NCI-H128 (cell line): ENCODE results near the gene LTBP4.
A peak's percentile ranks its signal among the peaks of the same experiment; 100 is the strongest.
"Not testable (repeated sequence)": the region's sequence is repeated elsewhere in the genome, so short reads cannot be mapped to it uniquely, and the experiment has no call there.

Source experiments
- DNase-seq: peaks from one replicate; lab custom pipeline; 2025; ENCODE audit not compliant: unreplicated experiment; lab: John Stamatoyannopoulos, UW

The LTBP4 gene, protein sequence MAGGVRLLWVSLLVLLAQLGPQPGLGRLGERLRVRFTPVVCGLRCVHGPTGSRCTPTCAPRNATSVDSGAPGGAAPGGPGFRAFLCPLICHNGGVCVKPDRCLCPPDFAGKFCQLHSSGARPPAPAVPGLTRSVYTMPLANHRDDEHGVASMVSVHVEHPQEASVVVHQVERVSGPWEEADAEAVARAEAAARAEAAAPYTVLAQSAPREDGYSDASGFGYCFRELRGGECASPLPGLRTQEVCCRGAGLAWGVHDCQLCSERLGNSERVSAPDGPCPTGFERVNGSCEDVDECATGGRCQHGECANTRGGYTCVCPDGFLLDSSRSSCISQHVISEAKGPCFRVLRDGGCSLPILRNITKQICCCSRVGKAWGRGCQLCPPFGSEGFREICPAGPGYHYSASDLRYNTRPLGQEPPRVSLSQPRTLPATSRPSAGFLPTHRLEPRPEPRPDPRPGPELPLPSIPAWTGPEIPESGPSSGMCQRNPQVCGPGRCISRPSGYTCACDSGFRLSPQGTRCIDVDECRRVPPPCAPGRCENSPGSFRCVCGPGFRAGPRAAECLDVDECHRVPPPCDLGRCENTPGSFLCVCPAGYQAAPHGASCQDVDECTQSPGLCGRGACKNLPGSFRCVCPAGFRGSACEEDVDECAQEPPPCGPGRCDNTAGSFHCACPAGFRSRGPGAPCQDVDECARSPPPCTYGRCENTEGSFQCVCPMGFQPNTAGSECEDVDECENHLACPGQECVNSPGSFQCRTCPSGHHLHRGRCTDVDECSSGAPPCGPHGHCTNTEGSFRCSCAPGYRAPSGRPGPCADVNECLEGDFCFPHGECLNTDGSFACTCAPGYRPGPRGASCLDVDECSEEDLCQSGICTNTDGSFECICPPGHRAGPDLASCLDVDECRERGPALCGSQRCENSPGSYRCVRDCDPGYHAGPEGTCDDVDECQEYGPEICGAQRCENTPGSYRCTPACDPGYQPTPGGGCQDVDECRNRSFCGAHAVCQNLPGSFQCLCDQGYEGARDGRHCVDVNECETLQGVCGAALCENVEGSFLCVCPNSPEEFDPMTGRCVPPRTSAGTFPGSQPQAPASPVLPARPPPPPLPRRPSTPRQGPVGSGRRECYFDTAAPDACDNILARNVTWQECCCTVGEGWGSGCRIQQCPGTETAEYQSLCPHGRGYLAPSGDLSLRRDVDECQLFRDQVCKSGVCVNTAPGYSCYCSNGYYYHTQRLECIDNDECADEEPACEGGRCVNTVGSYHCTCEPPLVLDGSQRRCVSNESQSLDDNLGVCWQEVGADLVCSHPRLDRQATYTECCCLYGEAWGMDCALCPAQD (N-terminal part only)

DNA sequence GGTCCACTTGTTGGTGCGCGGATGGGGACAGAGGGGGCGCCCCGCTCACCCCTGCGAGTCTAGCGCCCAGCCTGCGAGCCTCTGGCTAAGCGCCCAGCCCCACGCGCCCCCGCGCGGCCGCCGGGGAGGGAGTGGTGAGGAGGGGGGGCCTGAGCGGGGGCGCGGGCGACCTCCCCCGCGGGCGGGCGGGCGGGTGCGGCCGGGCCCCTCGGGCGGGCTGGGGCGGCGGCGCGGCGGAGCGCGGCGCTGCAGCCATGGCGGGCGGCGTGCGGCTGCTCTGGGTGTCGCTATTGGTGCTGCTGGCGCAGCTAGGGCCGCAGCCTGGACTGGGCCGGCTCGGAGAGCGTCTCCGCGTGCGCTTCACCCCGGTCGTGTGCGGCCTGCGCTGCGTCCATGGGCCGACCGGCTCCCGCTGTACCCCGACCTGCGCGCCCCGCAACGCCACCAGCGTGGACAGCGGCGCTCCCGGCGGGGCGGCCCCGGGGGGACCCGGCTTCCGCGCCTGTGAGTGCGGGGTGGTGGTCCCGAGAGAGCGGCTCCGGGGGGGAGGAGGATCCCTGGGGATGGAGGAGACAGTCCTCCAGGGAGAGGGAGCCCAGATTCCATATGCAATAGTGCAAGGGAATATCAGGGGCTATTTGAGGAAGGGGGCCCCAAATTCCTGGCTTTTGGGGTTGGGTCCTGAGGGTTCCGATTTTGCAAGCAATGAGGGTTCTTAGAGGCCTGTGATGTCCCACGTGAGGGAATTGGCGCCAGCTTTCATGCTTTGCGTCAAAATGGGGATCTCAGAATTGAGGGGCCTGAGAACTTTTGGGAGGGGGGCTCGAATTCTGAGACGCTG is at the start of gene LTBP4:
TSS of gene LTBP4 (plus strand) at position 236 of the 841 bp plus-strand sequence. CDS start at position 255, 19 bp downstream.
- no peak for DNase-seq

DNA sequence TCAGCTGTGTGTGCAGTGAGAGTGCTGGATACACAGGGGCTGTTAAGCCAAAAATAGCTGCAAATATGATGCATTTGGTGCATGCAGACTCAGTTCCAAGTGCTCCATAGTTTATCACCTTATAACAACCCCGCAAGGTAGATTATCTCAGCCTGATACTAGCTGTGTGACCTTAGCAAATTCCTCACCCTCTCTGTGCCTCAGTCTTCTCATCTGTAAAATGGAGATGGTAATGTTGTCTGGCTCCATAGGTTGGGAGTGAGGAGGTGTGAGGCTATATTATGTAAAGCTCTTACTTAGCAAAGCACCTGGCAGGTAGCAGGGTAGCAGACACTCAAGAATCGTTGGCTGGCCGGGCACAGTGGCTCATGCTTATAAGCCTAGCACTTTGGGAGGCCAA is 48.3 kb upstream of the LTBP4 start:
- DNase-seq, result no peak

DNA sequence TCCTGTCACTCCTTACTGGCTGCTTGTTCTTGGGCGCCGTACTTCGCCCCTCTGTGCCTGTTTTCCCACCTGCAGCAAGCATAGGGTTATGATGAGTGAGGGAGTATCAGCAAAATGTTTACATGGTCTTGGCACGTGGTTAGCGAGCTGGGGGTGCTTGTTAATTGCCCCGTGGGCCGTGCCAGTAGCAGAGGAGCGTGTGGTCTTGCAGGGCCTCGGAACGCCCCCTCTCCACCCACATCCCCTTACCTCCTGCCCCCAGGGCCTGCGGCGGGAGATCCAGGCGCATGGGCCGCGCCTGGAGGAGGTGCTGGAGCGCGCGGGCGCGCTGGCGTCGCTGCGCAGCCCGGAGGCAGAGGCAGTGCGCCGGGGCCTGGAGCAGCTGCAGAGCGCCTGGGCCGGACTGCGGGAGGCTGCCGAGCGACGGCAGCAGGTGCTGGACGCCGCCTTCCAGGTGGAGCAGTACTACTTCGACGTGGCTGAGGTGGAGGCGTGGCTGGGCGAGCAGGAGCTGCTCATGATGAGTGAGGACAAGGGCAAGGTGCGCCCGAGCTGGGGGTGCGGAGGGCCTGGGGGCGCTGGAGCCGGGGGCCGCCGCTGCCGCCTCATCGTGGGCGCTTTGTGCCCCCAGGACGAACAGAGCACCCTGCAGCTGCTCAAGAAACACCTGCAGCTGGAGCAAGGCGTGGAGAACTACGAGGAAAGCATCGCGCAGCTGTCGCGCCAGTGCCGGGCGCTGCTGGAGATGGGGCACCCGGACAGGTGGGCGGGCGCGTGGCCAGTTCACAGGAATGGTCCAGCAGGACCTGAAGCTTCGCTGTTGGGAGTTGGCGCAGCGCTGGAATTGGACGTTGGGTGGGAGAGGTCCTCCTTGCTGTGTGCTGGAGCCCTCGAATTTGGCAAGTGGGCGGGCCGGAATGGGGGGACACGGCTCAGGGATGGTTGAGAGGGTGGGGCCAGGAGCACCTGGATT is 47.0 kb upstream of the LTBP4 start:
- no peak for DNase-seq

DNA sequence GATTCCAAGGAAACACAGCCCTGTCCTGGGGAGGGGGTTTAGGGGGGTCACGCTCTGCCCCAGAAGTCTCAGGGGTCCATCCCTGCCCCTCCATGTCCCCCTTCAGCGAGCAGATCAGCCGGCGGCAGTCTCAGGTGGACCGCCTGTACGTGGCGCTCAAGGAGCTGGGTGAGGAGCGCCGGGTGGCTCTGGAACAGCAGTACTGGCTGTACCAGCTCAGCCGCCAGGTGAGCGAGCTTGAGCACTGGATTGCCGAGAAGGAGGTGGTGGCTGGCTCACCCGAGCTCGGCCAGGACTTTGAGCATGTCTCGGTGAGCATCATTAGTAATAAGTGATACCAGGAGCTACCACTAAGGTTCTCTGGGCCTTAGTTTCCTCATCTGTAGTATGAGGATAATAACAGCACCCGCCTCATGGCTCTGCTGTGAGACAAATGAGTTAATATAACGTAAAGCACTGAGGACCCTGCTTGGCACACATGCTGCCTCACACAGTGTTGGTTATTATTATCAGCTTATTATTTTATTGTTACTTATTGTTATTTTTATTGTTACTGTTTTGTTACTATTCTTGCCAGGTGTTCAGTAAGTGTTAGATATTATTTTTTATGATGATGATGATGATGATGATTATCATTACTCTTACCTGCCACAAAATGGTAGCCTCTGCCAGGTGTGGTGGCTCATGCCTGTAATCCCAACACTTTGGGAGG is 45.0 kb upstream of the LTBP4 start:
- DNase-seq, result no peak

DNA sequence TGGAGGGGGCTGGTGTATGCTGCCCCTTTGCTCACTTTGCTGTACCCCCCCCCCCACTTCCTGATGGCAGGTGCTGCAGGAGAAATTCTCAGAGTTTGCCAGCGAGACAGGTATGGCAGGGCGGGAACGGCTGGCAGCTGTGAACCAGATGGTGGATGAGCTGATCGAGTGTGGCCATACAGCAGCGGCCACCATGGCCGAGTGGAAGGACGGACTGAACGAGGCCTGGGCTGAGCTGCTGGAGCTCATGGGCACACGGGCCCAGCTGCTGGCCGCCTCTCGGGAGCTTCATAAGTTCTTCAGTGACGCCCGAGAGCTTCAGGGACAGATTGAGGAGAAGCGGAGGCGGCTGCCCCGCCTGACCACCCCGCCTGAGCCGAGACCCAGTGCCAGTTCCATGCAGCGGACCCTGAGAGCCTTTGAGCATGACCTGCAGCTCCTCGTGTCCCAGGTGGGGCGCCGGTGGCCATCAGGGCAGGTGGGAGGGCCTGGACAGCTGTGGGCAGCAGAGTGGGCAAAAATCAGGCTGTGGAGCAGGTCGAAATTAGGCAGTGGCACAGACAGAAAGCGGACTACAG is 44.1 kb upstream of the LTBP4 start:
- DNase-seq, result no peak

DNA sequence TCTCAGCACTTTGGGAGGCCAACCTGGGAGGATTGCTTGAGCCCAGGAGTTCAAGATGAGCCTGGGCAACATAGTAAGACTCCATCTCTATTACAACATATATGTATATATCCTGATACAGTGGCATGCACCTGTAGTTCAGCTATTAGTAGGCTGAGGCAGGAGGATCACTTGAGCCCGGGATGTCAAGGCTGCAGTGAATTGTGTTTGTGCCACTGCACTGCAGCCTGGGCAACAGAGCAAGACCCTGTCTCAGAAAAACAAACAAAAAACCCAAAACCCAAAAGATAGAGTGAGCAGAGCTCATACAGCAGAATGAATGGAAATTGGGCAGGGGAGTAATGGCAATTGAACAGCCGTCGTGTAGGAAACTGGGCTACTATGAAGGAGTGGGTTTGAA is 41.8 kb upstream of the LTBP4 start:
- DNase-seq, result no peak

DNA sequence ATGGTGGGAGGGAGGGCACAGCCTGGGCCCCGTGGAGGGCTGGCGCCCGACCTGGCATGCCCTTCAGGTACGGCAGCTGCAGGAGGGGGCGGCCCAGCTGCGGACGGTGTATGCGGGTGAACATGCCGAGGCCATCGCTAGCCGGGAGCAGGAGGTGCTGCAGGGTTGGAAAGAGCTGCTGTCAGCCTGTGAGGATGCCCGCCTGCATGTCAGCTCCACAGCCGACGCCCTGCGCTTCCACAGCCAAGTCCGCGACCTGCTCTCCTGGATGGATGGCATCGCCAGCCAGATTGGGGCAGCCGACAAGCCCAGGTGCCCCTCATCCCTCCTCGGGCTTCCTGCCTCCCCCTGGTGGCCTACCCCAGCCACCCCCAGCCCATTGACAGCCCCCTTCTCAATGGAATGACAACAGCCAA is 41.1 kb upstream of the LTBP4 start:
- no peak for DNase-seq

DNA sequence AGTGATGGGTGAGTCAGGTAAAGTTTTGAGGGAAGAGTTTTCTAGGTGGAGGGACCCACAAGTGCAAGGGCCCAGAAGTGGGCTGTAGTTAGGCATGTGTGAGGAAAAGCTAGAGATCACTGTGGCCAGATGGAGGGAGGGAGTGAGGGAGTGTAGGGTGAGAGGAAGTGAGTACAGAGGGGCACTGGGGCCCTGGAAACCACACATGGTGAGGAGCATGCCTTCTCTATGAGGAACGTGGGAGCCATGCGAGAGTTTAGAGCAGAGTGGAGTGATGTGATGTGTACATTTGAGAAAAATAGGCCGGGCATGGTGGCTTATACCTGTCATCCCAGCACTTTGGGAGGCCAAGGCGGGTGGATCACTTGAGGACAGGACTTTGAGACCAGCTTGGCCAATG is 39.2 kb upstream of the LTBP4 start:
- no peak for DNase-seq

DNA sequence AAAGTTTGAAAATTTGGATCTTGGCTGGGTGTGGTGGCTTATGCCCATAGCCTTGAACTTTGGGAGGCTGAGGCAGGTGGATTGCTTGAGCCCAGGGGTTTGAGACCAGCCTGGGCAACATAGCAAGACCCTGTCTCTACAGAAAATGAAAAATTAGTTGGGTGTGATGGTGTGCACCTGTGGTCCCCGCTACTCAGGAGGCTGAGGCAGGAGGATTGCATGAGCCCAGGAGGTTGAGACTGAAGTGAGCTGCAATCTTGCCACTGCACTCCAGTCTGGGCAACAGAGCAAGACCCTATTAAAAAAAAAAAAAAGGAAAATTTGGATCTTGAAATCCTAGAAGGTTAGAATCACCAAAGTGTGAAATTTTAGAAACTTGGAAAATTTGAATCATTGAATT is 36.6 kb upstream of the LTBP4 start:
- DNase-seq, result not testable (repeated sequence)

DNA sequence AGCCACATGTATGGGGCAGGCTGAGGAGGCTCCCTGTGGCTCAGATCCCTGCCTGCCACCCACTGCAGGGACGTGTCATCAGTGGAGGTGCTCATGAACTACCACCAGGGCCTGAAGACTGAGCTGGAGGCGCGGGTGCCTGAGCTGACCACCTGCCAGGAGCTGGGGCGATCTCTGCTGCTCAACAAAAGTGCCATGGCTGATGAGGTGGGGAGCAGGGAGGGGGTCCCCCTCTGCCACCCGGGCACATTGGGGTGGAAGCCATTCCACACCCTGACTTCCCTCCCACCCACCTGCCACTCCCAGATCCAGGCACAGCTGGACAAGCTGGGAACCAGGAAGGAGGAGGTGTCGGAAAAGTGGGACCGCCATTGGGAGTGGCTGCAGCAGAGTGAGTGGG is 35.8 kb upstream of the LTBP4 start:
- DNase-seq, result no peak

DNA sequence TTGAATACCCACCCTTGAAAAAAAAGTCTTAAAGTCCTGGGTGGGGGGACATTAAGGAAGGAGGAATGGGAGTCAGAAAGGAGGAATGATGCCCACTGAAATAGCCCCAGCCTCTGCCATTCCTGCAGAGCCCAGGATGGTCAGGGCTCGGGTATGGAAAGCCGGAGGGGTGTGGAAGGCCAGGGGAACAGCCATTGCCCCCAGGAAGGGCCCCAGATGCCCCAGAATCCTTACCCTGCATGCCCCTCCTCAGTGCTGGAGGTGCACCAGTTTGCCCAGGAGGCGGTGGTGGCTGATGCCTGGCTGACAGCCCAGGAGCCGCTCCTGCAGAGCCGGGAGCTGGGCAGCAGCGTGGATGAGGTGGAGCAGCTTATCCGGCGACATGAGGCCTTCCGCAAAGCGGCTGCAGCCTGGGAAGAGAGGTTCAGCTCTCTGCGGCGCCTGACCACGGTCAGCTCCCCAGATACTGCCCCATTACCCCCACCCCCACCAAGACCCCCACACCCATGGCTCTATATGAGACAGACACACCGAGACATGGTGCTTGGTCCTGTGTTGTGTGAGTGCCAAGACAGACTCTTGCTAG is 35.2 kb upstream of the LTBP4 start:
- no peak for DNase-seq

DNA sequence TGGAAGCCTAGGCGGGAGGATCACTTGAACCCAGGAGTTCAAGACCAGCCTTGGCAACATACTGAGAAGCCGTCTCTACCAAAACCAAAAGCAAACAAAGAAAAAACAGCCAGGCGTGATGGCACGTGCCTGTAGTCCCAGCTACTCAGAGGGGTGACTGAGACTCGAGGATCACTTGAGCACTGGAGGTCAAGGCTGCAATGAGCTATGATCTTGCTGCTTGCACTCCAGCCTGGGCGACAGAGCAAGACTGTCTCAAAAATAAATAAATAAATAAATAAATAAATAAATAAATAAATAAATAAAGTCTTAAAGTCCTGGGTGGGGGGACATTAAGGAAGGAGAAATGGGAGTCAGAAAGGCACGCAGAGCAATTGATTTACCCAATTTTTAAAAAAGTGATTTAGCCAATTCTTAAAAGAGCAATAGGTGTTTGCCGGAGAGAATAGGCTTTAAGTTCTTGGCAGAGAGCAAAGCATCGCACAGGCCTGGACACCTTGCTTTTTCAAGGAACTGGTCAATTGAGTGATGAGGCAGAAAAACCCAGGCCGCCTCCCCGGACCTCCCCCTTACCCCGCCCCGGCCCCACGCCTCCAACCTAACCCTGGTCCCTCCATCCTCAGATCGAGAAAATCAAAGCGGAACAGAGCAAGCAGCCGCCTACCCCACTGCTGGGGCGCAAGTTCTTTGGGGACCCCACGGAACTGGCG is 34.0 kb upstream of the LTBP4 start:
- DNase-seq, result no peak

DNA sequence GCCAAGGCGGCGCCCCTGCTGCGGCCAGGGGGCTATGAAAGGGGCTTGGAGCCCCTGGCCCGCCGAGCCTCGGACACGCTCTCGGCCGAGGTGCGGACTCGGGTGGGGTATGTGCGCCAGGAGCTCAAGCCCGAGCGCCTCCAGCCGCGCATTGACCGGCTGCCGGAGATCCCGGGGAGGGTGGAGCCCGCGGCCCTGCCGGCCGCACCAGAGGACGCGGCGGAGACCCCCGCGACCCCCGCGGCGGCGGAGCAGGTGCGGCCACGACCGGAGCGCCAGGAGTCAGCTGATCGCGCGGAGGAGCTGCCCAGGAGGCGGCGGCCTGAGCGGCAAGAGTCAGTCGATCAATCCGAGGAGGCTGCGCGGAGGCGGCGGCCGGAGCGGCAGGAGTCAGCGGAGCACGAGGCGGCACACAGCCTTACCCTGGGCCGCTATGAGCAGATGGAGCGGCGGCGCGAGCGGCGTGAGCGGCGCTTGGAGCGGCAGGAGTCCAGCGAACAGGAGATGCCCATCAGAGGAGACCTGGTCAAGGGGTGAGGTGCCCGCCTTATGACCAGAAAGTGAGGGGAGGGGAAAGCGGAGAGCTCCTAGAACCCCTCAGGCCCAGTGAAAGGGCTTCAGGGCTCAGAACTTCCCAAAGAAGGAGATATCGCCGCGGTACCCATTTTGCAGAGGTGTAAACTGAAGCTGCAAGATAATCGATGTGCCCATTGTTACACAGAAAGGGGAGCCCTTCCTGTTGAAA is 33.2 kb upstream of the LTBP4 start:
- no peak for DNase-seq

DNA sequence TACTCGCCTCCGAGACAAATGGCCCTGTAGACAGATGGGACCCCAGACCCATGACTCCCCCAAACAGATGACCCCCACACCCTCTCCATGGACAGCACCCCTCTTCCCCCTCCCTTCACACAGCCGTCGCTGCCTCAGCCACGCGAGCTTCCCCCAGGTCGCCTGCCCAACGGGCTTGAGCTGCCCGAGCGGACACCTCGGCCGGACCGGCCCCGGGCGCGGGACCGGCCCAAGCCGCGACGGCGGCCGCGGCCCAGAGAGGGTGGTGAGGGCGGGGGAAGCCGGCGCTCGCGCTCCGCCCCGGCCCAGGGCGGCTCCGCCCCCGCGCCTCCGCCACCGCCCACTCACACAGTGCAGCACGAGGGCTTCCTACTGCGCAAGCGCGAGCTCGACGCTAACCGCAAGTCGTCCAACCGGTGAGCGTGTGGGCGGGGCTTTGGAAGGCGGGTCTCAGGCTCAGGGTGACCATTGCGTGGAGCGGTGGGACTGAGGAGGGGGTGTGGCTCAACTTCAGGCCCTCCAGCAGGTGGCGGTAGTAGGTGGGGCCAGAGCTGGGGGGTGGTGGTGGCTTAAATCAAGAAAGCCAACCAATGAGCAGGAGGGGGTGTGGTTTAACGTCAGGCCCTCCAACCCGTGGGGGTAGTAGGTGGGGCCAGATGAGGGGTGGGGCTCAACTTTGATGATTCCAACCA is 30.7 kb upstream of the LTBP4 start:
- DNase-seq, result peak; percentile 92

DNA sequence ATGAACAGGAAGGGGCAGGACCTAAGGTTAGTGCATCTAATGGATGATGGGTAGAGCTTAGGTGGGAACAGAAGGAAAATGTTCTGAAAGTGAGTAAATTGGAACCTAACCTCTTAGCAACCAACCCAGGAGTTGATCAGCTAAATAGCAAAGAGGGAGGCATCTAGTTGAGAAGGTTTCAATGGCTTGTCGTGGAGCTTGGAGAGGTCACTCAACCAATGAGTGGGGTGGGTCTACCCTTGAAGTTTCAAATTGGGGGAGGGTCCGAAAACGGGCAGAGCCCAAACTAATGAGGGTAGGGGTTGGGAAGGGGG is 30.2 kb upstream of the LTBP4 start:
- DNase-seq, result no peak
